ENCODE measurements around the gene ISG20.
"Not testable (repeated sequence)": the region's sequence is repeated elsewhere in the genome, so short reads cannot be mapped to it uniquely, and the experiment has no call there.

ISG20 gene

DNA sequence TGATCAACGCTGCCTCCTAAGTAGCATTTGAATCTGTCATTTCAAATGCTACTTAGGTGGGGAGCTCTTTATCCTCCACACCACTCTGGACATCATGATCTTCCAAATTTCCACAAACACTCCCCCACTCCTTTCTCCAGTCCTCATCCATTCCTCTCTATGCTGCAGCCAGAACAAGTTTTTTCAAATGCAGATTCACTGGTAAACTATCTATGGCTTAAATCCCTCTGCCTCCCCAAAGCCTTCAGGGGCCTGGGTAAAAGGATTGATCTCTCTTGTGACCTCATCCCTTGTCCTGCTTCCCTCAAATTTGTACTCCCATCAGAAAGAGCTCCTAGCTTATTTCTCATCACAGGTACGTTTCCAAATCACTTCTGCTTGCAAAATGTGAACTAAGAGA lies 19.0 kb upstream of the ISG20 start:
- DNase-seq, result no peak

DNA sequence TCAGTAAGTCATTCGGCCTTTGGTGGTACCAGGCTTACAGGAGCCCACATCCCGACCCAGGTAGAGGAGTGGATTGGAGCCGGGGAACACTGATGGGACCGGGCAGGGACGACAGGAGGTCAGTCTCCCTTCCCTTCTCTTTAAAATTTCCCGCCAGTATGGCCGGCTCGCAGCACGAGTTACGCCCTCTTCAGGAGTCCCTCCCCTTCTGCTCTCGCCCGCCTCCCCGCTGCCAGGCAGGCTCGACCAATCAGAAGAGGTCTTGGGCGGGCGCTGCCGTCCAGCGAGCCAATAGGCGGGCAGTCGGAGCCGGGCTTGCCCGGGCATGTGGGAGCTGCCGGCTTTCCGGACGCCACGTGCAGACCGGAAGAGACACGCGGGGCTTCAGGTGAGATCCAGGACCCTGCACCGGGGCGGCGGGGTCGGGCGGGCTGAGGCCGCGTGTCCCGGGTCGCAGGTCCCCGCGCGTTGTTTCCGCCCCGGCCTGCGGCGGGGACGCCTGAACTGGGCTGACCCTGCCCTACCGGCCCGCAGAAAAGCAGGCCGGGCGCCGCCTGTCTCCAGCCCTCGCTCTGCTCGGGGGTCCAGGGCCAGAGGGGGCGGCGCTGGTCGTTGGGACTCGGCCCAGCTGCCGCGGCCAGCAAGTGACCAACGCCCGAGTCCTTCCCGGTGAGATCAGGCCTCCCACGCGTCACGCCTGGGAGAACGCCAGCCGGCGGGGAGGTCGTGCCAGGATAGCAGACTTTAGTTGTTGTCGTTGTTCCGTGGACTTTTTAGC lies 17.6 kb upstream of the ISG20 start, which contains the start of gene AEN:
AEN (plus strand) TSS at position 346 of the 778 bp plus-strand sequence. CDS start 4,870 bp downstream, outside the sequence.
- peak; percentile 92 for DNase-seq

DNA sequence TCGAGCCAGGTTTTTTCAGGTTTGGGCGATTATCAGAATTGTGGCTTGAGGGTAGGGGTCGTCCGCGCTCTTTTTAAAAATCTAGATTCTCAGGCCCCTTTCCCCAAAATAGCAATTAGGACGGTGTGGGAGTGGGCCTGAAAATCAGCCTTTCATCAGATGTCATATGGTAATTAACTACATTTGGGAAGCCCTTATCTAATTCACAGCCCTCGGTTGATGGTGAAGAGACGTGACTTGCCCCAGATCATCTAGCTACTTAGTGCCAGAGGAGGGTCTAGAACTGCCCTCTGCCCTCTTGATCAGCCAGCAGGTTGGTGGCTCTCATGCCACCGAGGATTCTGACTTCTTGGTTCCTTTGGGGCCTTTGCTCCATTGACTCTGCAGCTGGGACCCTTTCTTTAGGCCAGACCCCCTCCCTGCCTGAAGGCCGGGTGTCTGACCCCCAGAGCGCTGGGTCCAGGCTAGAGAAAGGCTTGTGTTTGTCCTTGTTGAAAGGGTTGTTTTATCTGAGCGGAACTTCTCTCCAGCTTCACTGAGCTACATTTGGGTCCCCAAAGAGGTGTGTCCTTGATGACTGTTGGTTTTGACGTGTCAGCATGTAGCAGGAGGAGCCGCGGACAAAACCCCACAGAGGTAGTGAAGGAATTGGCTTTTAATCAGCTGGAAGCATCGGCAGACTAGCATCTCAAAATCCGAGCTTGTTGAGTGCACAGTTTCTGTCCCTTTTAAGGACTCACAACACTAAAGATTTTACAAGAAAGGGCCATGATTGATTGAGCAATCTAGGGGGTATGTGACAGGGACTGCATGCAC lies 16.8 kb upstream of the ISG20 start:
- DNase-seq, result peak; percentile 21

DNA sequence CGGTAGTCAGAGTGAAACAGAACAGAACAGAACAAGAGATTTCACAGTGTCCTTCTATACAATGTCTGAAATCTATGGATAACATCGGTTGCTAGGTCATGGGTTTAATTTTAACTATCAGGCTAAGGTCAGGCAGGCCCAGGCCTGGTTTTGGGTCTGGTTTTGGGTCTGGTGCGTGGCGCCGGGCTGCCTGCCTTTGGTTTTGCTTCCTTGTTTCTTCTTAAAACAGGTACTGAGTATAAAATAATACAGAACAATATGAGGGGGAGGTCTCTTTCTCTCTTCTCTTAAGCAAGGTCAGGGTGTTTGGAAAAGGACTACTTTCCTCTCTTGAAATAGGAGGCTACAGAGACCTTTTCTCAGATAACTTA lies 16.2 kb upstream of the ISG20 start:
- no peak for DNase-seq

DNA sequence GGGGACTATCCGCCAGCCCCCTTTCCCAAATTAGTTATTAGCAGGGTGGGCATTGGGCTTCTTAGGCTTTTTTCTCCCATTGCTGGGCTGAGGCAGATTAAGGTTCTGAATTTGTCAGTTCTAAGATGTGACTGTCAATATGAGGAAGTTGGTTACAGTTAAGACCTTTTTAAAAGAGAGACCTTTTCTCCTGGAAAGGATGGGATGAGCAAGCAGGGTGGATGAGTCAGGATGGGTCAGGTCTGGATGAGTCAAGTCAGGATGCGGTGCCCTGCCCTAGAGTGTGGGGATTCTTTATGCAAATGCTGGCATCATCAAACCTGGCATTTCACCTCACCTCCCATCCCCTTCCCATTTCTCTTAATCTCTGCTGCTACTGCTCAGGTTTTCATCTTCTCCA lies 15.8 kb upstream of the ISG20 start:
- DNase-seq, result no peak

DNA sequence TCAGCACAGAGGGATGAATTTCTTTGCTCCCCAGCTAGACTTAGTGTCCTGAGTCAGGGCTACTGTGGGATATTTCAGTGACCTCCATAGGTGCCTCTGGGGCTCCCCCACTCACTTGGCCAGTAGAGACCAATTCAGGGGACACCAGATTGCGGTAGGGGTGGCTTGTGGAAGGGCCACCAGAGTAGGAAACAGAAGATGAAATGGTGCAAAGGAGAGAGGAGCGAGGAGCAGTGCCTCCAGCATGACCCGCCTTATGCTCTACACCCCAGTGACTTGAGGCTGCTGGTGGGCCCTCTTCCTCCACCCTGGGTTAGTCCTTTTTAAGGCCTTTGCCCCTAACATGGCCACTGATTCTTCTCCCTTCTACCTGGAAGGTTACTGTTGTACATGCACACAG lies 15.2 kb upstream of the ISG20 start:
- DNase-seq, result no peak

DNA sequence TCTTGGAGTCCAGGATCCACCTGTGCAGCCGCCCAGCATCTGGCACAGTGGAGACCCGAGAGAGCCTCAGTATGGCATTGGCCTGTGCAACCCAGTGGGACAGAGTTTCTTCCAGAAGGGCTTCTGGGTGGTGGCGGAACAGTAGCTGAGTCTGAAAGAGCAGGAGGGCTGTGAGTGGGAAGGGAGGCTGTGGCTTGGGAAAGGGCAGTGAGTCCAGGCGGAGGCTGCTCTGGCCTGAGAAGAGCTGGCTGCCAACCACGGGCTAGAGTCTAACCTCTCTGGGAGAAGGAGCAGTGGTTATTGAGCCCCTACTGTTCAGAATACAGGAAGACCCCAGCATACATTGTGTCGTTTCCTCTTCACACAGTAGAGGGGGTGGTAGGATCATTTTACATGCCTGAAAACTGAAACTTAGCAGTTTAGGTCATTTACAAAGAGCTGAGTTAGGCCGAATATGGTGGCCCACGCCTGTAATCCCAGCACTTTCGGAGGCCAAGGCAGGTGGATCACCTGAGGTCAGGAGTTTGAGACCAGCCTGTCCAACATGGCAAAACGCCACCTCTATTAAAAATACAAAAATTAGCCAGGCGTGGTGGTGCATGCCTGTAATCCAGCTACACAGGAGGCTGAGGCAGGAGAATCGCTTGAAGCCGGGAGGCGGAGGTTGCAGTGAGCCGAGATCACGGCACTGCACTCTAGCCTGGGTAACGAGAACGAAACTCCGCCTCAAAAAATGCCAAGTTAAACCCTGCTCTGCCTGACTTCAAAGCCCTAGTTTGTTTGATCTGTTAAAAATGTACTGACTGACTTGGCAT lies 14.5 kb upstream of the ISG20 start:
- no peak for DNase-seq

DNA sequence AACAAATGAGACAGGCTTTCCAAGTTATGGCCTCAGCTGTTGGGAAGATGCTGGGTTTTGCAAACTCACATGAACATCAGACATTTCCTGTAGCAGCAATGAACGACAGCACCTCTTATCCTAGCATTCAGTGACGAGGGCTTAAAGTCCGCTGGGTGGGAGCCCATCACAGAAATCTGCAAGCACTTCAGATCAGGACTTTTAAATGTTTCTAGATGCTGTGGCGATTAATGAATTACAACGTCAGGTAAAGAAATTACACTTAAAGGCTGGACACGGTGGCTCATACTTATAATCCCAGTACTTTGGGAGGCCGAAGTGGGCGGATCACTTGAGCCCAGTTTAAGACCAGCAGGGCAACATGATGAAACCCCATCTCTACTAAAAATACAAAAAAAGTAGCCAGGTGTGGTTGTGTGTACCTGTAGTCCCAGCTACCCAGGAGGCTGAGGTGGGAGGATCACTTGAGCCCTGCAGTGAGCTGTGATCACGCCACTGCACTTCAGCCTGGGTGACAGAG lies 13.8 kb upstream of the ISG20 start:
- DNase-seq, result no peak

DNA sequence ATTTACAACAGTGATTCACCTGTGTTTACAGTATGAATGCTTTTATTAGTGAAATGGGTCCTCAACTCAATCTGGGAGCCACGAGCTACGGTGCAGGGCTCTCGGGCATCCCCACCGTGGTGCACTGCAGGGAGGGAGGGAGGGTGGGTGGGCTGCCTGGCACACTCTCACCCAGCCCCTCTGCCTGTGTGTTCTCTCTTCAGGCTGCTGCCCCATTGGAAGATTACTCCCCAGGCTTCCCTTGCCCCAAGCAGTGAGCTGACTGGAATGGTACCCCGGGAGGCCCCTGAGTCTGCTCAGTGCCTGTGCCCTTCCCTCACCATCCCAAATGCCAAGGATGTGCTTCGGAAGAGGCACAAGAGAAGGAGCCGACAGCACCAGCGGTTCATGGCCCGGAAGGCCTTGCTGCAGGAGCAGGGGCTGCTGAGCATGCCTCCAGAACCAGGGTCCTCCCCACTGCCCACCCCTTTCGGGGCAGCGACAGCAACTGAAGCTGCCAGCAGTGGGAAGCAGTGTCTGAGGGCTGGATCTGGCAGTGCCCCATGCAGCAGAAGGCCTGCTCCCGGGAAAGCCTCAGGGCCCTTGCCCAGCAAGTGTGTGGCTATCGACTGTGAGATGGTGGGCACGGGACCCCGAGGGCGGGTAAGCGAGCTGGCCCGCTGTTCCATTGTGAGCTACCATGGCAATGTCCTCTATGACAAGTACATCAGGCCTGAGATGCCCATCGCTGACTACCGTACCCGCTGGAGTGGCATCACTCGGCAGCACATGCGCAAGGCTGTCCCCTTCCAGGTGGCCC lies 12.7 kb upstream of the ISG20 start:
- DNase-seq, result no peak

DNA sequence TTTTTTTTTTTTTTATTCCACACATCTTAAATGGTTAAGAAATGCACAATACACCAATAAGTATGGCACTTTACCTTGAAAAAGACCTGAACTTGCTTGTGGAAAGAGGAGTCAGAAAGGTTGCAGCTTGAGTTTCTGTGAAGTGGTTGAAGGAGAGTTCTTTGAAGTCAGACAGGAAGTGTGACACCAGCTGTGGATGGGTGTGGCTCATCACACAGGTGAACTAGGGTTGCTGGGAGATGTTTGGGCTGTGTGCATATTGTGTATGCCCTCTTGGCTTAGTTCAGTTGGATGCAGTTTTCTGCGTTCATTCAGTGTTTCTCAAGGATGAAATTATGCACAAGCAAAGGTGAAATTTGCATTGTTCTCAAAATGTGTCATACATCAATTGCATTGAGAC lies 11.4 kb upstream of the ISG20 start:
- DNase-seq, result no peak

DNA sequence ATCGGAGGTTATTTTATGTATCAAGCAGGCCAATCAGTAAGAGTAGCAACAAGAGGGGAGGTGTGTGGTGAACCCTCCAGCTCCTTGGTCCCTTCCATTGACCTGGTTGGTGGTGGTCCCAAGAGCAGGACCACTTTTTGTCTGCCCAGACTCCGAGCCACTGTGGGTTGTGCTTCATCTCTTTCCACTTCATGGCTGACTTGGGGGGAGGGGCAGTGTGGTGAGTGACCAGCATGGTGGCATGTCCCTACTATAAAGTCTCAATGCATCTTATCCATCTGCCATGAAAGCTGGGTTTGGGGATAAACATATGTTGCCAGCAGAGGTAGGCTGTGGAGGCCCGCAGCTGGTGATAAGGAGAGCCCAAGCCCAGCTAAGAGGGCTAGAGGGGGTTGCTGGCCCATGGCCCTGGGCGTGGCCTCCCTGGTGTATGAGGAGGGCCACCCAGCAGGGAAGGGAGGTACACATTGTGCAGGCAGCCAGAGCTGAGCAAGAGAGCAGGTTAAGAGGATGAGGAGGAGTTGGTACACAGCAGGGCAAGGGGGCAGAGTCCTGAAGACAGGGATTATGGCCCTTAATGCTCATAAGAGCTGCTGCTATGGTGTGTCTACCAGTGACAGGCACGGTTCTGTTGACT lies 10.7 kb upstream of the ISG20 start:
- DNase-seq, result no peak

DNA sequence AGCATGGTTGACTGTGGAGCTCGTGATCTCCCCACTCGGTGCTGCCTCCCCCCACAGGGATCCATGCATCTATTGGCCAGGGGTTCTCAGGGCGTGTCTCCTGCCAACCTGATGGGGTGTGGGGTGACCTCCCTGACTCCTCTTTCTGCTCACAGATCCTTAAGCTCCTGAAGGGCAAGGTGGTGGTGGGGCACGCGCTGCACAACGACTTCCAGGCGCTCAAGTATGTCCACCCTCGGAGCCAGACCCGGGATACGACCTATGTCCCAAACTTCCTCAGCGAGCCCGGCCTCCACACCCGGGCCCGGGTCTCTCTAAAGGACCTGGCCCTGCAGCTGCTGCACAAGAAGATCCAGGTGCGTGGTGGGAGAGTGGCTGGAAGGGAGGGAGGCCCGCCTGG lies 9.7 kb upstream of the ISG20 start:
- DNase-seq, result no peak

DNA sequence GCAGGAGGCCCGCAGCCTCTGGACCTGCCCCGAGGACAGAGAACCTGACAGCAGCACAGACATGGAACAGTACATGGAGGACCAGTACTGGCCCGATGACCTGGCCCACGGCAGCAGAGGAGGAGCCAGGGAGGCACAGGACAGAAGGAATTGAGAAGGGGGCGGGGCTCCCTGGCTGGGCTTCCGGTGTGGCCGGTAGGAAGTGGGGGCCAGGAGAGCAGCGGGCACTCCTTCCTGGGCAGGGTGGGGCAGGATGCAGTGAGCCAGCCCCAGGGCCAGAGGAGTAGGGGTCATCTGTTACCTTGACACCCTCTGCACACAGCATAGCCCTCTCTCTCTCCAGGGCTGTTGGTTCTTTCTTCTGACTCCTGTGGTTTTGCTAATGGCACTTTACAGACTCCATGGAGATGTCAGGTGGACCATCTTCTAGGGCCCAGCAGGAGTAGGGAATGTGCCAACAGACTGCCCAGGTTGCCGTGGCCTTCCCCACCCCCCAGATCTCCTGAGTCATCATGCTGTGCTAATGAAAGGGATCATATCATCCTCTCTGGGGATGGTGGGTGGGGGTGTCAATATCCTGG lies 8.6 kb upstream of the ISG20 start:
- peak; percentile 53 for DNase-seq

DNA sequence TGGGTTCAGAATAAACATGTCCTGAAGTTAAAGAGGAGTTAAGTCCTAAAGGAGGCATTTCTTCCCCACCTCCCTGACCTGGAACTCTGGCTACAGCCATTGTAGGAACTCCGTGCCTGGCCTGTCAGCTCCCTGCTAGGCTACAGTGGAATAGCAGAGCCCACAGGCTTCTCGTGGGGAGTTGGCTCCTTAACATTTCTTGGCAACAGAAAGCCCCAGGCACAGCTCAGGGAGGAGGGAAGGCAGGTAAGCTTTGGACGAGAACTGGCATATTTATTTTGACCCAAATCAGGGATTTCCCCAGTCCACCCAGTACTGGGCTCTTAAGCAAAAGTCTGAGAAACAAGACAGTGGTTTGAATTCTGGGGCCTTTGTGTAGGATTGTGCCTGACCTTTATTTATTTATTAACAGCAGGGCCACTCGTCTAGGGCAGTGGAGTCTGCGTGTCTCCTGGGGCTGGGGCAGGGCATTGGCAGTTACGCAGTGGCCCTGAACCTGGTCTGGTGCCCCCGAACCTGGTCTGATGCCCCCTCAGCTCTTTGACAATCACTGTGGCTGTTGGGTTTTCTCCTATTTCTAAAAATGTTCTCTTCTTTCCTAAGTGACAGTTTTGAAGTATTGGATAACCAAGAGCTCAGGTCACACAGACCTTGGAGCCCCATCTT lies 7.9 kb upstream of the ISG20 start:
- no peak for DNase-seq

DNA sequence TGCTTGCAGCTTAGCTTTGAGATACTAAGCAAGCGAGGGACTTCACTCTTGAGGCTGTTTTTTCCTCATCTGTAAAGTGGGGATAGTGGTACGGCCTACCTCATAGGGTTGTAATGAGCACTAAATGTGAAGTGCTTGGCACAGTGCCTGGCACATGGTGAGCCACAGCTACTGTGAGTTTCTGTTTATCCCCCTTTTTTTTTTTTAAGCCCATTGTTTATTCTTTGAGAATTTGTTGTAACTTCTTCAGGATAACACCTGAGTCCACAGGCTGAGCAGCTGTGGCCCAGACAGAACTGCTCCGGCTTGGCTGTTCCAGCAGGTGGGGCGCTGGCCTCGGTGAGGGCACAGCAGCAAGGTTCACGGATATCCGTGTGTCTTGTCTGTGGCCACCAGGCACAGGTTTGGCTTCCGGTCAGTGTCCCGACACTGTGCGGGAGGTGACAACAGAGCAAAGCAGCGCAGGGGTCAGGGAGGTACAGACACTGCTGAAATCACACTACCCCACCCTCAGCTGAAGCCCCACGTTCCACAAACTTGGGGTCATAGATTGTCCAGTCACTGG lies 7.3 kb upstream of the ISG20 start:
- DNase-seq, result no peak

DNA sequence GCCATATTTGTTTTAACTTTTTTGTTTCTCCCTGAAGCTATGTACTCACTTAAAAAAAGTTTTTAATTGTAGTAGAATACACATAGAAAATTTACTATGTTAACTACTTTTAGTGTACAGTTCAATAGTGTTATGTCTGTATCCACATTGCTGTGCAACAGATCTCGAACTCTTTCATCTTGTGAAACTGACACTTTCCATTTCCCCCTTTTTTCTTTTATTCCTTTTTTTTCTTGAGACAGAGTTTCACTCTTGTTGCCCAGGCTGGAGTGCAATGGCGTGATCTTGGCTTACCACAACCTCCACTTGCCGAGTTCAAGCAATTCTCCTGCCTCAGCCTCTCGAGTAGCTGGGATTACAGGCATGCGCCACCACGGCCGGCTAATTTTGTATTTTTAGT lies 6.0 kb upstream of the ISG20 start:
- DNase-seq, result not testable (repeated sequence)

DNA sequence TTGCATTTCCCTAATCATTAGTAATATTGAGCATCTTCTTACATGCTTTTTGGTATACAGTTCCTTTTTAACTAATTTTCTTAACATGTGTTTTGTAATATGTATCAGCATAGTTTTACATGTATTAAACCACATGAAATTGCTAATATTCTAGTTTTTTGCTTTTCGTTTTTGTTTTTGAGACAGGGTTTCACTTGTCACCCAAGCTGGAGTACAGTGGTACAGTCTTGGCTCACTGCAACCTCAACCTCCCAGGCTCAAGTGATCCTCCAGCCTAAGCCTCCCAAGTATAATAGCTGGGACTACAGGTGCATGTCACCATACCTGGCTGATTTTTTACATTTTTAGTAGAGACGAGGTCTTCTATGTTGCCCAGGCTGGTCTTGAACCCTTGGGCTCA lies 4.4 kb upstream of the ISG20 start:
- no peak for DNase-seq

DNA sequence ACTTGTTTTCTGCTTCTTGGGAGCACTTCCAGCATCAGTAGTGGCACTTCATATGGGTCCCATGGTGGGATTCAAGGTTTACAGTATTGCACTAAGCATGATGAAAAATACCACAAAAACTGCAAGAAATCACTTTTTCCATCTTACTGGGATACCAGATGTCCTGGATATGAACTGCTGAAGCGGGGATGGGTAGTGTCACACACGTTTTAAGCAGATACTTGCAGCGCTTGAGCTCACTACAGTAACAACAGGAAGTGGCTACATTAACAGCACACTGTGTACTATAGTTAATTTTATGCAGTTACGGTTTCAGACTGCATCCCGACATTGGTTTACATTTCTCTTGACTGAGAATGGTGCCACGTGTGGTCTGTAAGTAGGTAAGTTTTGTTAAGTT lies 3.5 kb upstream of the ISG20 start:
- no peak for DNase-seq

DNA sequence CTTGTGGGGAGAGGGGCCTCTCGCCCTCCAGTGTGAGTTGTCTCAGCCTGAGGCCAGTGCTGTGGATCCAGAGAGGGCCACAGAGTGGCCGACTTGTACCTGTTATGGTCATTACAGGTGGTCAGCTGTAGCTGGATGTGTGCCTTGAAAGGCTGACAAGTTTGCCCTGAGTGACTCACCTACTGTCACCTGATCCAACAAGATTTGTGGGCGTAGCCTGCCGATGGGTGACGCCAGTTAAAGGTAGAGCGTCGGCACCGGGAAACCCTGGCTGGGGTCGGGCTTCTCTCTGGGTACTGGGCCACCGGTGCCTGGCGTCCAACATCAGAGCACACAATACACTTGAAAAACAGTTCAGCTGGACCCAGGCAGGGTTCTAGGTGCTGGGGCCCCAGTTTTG lies 2.8 kb upstream of the ISG20 start:
- DNase-seq, result no peak

DNA sequence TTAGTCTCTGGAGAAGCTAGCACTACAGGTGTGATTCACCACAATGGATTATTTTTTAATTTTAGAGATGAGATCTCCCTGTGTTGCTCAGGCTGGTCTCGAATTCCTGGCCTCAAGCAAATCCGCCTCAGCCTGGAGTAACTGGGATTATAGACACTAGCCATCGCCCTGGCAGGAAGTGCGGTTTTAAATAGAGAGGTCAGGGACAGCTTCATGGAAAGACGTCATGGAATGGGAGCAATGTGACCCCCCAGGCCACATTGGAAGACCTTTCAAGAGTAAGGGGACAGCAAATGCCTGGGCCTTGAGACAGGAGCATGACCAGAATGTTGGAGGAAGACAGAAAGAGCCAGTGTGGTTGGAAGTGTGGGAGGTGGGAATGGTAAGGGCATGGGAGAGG lies 2.2 kb upstream of the ISG20 start:
- no peak for DNase-seq

DNA sequence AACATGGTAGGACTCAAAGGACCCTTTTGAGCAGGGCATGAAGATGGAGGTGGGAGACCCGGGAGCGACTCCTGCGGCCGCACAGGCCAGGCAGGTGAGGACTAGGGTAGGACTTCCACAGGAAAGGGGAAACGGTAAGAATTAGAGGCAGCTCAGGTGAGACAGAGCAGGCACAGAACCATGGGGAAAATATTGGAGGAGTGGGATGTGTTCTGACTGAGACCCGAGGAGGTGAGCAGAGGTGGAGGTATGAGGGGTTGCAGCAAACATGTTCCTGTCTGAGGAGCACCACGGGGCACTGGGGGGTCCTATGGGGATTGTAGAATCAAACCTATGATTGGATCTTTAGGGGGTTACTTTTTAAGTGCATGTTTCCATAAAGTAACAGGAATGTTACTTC lies 1.4 kb upstream of the ISG20 start:
- no peak for DNase-seq
